ENCODE results near the gene RXFP1. TPM values are rescaled to one million over a fixed set of nuclear protein-coding genes. Genes with fewer than 3 reads are reported as not detected.

The RXFP1 gene
- total RNA-seq, 1 experiment from 2014 or later, result not detected

GRCh38 chr4:158538176-158538575 lies 16.5 kb downstream of the RXFP1 start:
- no TSS peak for BruUV-seq (replicated peaks)
- POLR2A ChIA-PET (ENCODE audit: low non-redundant PET), result no interaction called here
- no peak overlapping the region for H3K27ac ChIP-seq (ENCODE audit: low read depth, low read length, poor library complexity, severe bottlenecking)

GRCh38 chr4:158538911-158539310 lies 17.2 kb downstream of the RXFP1 start:
- H3K36me3 ChIP-seq (ENCODE audit: insufficient read depth, low read length, poor library complexity, severe bottlenecking), result no peaks in the 10 kb centered on the region
- DNase-seq (ENCODE audit: low spot score), result no peak
- intact Hi-C loops (cut with micrococcal nuclease; ENCODE audit: unreplicated experiment), result no loop called here
- no TSS peak for BruUV-seq (replicated peaks)
- POLR2A ChIA-PET (ENCODE audit: low non-redundant PET), result no interaction called here
- H3K27me3 ChIP-seq (replicated peaks; ENCODE audit: insufficient read depth, low read depth, low read length, poor library complexity), result no peaks in the 10 kb centered on the region
- no peaks in the 10 kb centered on the region for H3K9me3 ChIP-seq (ENCODE audit: low read depth, low read length, poor library complexity, severe bottlenecking)
- no peak for TF ChIP-seq EZH2 (IDR thresholded peaks at IDR 0.05; ENCODE audit: borderline replicate concordance, low read depth, low read length, poor library complexity, severe bottlenecking)
- no peak for TF ChIP-seq CTCF (conservative IDR thresholded peaks at IDR 0.05; ENCODE audit: low read depth, low read length)
- CTCF ChIA-PET, result no interaction called here
- no peak overlapping the region for H3K4me3 ChIP-seq (ENCODE audit: low read depth, low read length, poor library complexity, severe bottlenecking)
- no peaks in the 10 kb centered on the region for H3K4me1 ChIP-seq (ENCODE audit: insufficient read depth, low read length, poor library complexity, severe bottlenecking)
- no peak overlapping the region for H3K27ac ChIP-seq (ENCODE audit: low read depth, low read length, poor library complexity, severe bottlenecking)

More at GRCh38 chr4:158538176-158538575, 16.5 kb downstream of the RXFP1 start:
- intact Hi-C loops (cut with micrococcal nuclease; ENCODE audit: unreplicated experiment), result no loop called here
- no peaks in the 10 kb centered on the region for H3K9me3 ChIP-seq (ENCODE audit: low read depth, low read length, poor library complexity, severe bottlenecking)
- H3K36me3 ChIP-seq (ENCODE audit: insufficient read depth, low read length, poor library complexity, severe bottlenecking), result no peaks in the 10 kb centered on the region
- no peaks in the 10 kb centered on the region for H3K27me3 ChIP-seq (replicated peaks; ENCODE audit: insufficient read depth, low read depth, low read length, poor library complexity)
- no peak for TF ChIP-seq EZH2 (IDR thresholded peaks at IDR 0.05; ENCODE audit: borderline replicate concordance, low read depth, low read length, poor library complexity, severe bottlenecking)
- TF ChIP-seq CTCF (conservative IDR thresholded peaks at IDR 0.05; ENCODE audit: low read depth, low read length), result no peak
- H3K4me1 ChIP-seq (ENCODE audit: insufficient read depth, low read length, poor library complexity, severe bottlenecking), result no peaks in the 10 kb centered on the region
- CTCF ChIA-PET, result no interaction called here
- peak; percentile 14 for DNase-seq (ENCODE audit: low spot score)
- no peak overlapping the region for H3K4me3 ChIP-seq (ENCODE audit: low read depth, low read length, poor library complexity, severe bottlenecking)

GRCh38 chr4:158540125-158540907 lies 18.6 kb downstream of the RXFP1 start:
- Histone ChIP-seq H3K27me3 (replicated peaks; ENCODE audit: insufficient read depth, low read depth, low read length, poor library complexity) (no peaks in the 10 kb centered on the region), H3K36me3 (ENCODE audit: insufficient read depth, low read length, poor library complexity, severe bottlenecking) (no peaks in the 10 kb centered on the region), H3K9me3 (ENCODE audit: low read depth, low read length, poor library complexity, severe bottlenecking) (no peaks in the 10 kb centered on the region), H3K4me1 (ENCODE audit: insufficient read depth, low read length, poor library complexity, severe bottlenecking) (no peaks in the 10 kb centered on the region), H3K4me3 (ENCODE audit: low read depth, low read length, poor library complexity, severe bottlenecking) (no peak overlapping the region), H3K27ac (ENCODE audit: low read depth, low read length, poor library complexity, severe bottlenecking) (no peak overlapping the region)
- no peak for TF ChIP-seq CTCF (conservative IDR thresholded peaks at IDR 0.05; ENCODE audit: low read depth, low read length)
- TF ChIP-seq EZH2 (IDR thresholded peaks at IDR 0.05; ENCODE audit: borderline replicate concordance, low read depth, low read length, poor library complexity, severe bottlenecking), result no peak
- DNase-seq (ENCODE audit: low spot score), result no peak
- intact Hi-C loops (cut with micrococcal nuclease; ENCODE audit: unreplicated experiment), result no loop called here
- no TSS peak for BruUV-seq (replicated peaks)
- ChIA-PET CTCF (no interaction called here), POLR2A (ENCODE audit: low non-redundant PET) (no interaction called here)
